GM18870 (cell line): Measurements from ENCODE around the gene MYOG.

Source experiments
- ATAC-seq: cut with Tn5 transposase; IDR thresholded peaks from one replicate; pipeline ENCODE4 v1.9.1; 2021; ENCODE audit warnings: moderate library complexity; ENCODE audit not compliant: unreplicated experiment

Gene MYOG

DNA sequence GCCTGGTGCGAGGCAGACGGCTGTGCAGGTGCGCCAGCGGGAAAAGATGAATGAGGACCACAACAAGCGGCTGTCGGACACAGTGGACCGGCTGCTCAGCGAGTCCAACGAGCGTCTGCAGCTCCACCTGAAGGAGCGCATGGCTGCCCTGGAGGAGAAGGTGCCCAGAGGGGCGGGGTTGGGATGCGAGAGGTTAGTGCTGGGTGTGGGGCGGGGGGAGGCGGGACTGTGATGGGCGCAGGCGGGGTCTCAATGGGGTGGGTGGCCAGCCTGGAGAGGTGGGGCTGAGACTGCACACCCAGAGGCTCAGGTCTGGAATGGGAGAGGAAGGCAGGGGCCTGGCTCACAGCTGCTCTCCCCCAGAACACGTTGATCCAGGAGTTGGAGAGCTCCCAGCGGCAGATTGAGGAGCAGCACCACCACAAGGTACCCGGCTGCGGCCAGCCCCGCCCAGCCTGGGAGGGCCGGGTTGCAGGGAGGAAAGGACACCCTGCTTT, 37.2 kb downstream of the MYOG start:
- ATAC-seq: no peak

GRCh38 chr1:203048086-203048485, 37.7 kb downstream of the MYOG start:
- ATAC-seq: no peak

DNA sequence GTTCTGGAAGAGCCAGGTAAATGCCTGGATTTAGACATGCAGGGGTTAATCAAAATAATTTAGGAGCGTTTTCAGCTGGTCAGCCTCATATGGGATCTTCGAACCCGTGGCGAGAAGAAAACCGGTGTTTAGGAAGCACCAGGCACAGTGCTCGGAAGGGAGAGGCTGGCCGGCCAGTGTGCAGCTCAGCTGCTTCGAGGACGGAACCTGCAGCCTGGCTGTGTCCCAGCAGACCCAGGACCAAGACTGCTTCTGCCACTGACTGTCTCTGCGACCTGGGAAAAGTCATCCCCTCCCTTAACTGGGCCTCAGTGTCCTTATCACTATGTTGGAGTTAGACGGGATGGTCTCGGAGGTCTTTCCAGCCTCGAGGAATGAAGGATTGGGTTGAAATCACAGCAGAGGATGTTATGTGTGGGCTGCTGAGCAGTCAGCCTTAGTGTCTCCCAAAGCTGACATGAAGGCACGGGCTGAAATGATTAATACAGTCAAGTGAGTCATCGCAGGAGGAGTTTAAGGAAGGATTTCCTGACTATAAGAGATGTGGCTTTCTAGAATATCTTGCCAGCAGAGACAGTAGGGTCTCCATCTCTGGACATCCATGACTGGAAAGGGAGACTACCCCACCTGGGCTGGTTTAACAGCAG, 38.7 kb downstream of the MYOG start:
- no peak for ATAC-seq

- no peak for ATAC-seq
These were observed 39.8 kb downstream of the MYOG start for GRCh38 chr1:203045821-203046594.

DNA sequence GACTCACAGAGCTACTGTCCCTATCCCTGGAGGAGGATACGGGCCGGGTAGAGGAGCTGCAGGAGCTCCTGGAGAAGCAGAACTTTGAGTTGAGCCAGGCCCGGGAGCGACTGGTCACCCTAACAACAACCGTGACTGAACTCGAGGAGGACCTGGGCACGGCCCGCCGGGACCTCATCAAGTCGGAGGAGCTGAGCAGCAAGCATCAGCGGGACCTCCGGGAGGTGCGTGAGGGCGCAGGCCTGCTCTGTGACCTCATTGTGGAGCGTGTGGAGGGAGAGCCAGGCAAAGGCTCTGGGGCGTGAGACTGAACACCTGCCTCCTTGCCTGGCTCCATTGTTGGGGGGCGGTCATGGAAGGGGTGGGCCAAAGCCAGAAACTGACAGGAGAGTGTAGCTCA, 40.5 kb downstream of the MYOG start:
- no peak for ATAC-seq

- ATAC-seq: no peak
These were observed 41.1 kb downstream of the MYOG start for GRCh38 chr1:203044546-203045250.

GRCh38 chr1:203043830-203044545, 41.8 kb downstream of the MYOG start:
- no peak for ATAC-seq

GRCh38 chr1:203041351-203041932, 44.4 kb downstream of the MYOG start:
- no peak for ATAC-seq

- ATAC-seq: no peak
These were observed 45.1 kb downstream of the MYOG start for GRCh38 chr1:203040513-203041275.

DNA sequence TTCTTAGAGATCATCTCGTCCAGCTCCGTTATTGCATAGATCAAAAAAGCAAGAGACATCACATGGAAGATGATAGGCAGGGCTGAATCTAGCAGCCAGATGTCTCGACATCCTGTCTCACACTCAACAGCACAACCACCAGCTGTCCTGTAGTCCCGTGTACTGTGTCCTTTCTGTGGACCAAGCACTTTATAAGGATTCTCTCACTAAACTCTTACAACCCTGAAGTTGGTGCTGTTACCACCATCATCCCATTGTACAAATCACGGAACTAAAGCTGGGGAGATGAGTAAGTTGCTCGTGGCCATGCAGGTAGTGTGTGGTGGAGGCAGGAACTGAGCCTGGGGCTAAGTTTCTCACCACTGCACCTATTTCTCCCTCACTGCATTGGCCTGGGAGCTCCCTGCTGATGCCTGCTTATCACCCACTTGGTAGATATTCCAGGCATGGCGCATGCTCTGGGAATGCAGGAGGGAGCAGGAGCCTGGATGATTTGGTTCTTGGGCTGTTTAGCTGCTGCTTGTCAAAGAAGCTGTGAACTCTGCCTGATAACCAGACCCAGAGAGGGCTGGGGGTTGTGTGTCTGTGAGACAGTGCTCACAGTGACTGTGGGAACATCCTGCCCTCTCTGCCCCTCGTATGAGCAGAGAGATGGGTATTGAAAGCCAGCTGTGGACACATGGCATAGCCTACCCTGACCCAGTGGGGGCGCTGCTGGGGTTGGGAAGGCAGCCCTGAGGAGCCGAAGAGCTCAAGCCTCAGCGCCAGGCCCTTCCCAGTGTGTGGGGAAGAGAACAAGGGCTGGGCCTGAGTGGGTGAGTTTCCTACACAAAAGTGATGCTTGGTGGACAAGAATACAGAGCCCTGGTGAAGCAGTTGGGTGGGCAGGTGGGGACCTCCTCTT, 46.0 kb downstream of the MYOG start:
- no peak for ATAC-seq

GRCh38 chr1:203038891-203039608, 46.8 kb downstream of the MYOG start:
- ATAC-seq: no peak

DNA sequence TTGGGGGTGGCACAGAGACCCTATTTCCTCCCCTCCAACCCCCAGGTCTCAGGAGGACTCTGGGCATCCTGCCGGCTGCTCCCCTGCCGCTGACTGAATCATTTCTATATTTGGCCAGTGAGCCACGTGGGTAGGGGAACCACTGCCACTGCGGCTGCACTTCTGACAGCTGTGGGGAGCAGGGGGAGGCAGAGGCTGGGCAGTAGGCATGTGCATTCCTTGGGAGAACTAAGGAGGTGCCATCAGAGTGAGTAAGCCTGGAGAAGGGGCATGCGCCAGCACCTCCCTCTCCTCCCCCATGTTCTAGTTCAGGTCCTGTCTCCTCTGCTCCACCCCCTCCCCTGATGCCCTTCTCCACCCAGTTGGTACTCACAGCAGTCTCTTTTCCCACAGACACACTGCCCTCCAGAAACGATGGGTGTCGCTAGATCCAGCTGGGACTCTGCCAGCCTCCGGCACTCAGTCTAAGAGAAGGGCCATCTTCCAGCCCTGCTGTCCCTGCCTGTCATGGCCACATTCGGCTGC, 47.5 kb downstream of the MYOG start:
- no peak for ATAC-seq

DNA sequence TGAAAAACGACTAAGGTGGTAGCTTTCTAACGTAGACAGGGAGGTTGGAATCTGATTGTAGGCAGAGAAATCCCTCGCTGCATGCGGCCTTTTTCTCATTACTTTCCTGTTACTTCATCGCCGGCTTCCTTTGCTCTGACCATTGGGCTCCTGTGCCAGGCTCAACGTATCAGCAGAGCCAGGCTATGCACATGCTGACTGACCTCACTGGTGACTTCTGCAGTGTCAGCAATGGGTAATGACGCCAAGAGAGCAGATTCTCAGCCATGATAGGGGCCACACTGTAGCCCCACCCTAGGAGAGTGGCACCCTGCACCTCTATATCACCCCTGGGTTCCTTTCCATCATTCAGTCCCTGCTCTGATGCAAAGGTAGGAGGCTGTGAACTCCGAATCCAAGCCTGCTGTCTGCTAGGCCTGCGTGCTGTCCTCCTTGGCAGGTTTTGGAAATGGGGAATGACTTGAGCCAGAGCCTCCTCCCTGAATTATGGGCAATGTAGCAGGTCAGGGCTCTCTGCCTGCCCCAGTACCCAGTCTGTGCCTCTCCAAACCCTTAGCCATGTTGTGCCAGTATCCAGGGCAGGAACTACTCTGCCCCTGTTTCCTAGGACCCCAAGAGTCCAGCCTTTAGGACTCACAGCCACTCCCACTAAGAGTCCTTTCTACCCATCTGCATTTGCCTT, 48.2 kb downstream of the MYOG start:
- ATAC-seq: no peak

DNA sequence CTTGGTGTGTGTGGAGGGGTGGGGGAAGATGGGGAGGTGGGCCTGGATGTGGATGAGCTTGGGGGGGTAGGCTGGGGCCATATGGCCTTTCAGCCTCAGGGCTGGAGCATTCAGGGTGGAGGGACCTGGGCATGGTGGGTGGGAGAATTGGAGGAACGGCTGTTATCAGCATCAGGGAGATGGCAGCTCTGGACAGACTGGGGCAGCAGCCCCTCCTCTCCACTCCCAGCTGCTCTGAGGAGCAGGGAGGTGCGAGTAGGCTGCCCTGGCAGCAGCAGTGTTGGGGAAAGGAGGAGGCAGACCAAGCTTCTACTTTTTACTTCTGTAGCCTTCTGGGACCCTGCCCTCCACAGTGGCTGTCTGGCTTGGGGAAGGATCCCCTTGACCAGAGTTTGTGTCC, 49.3 kb downstream of the MYOG start:
- ATAC-seq: no peak

DNA sequence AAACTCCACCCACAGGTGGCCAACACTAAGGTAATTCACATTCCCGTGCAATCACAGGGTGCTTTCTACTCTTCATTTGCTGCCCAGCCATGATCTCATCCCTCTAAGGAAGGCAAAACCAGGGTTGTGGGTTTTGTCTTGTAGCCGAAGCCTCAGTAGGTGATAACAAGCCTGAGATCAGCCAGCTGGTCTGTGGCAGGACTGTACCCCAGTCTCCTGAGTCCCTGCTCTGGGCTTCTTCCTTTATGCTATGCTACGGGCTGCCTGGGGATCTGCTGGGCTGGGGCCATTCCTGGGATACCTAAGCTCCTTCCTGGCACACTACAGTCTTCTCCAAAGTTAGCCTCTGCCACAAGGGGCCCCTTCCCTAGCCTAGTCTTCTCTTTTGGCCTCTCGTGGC, 49.7 kb downstream of the MYOG start:
- ATAC-seq: no peak

DNA sequence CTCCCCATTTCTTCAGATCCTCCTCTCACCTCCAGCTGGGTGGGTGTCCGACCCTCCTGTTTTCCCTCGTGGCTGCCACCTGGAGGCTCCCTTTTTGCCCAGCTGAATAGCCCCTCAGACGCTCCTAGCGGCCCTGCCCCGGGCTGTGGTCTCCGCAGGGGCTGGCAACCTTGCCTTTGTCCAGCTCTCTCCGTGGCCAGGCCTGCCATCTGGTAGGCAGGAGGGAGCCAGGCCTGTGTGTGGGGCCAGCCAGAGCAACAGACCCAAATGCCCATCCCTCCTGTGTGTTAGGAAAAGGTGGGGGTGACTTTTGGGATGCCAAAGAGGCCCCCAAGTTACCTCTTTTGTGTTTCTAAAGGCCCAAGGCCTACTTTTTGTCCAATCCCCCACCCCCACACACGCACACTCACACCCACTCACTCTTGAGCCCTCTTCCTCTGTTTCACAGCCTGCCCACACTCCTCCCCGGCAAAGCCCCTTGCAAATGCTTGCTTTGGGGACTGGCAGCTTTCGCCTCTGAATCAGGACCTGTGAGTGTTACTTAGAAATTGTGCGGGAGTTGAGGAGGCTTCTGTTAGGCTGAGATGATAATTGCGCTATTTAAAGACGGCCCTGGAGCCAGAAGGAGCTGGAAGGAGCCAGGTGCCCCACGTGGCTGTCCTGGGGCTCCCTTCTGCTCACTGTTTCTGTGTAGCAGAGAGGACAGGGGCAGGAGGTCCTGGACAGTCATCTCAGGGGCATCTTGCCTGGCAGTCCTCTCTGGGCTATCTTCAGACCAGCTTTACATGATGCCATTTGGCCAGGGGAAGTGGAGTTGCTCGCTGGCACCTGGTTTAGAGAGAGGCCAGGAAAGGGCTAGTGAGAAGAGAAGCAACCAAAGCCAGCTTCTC, 50.5 kb downstream of the MYOG start:
- ATAC-seq: no peak
